H9 (cell line): ENCODE data around the gene MAP3K7CL. TPM values are rescaled to one million over a fixed set of nuclear protein-coding genes. Genes with fewer than 3 reads are reported as not detected.

Experiments
- DNase-seq: peaks from one replicate; pipeline ENCODE4 v3.0.0-alpha.2; 2017
- H2AFZ ChIP-seq: one replicate; pipeline ENCODE4 v1.6.1; 2013; ENCODE audit warnings: mild to moderate bottlenecking, low read length, control low read depth, moderate library complexity
- H2AK5ac ChIP-seq: 2 replicates; pipeline ENCODE4 v1.6.1; 2013; ENCODE audit warnings: low read length, control low read depth, mixed read lengths; ENCODE audit not compliant: insufficient read length
- H2BK120ac ChIP-seq: one replicate; pipeline ENCODE4 v1.6.1; 2013; ENCODE audit warnings: low read depth, mild to moderate bottlenecking, low read length, control low read depth, inconsistent platforms; ENCODE audit not compliant: poor library complexity, severe bottlenecking
- H2BK12ac ChIP-seq: 2 replicates; pipeline ENCODE4 v1.6.1; 2013; ENCODE audit warnings: low read length, control low read depth, mixed read lengths, low read depth; ENCODE audit not compliant: insufficient read length
- H2BK15ac ChIP-seq: 2 replicates; pipeline ENCODE4 v1.6.1; 2013; ENCODE audit warnings: low read depth, low read length, control low read depth
- H2BK20ac ChIP-seq: one replicate; pipeline ENCODE4 v1.6.1; 2013; ENCODE audit warnings: low read depth, mild to moderate bottlenecking, low read length, control low read depth, inconsistent platforms; ENCODE audit not compliant: poor library complexity, severe bottlenecking
- H2BK5ac ChIP-seq: 2 replicates; pipeline ENCODE4 v1.6.1; 2013; ENCODE audit warnings: low read length, control low read depth, mixed read lengths; ENCODE audit not compliant: insufficient read length
- H3K14ac ChIP-seq: 2 replicates; pipeline ENCODE4 v1.6.1; 2013; ENCODE audit warnings: low read length, control low read depth; ENCODE audit not compliant: insufficient read depth
- H3K18ac ChIP-seq: 2 replicates; pipeline ENCODE4 v1.6.1; 2013; ENCODE audit warnings: low read depth, mild to moderate bottlenecking, mixed read lengths, low read length, control low read depth; ENCODE audit not compliant: insufficient read length
- H3K23ac ChIP-seq: 2 replicates; pipeline ENCODE4 v1.6.1; 2013; ENCODE audit warnings: low read length, control low read depth, mixed read lengths, low read depth; ENCODE audit not compliant: insufficient read length
- H3K23me2 ChIP-seq: 2 replicates; pipeline ENCODE4 v1.6.1; 2013; ENCODE audit warnings: low read depth, mild to moderate bottlenecking, mixed read lengths, low read length, control low read depth; ENCODE audit not compliant: insufficient read length, poor library complexity, severe bottlenecking
- H3K27ac ChIP-seq: 2 replicates; pipeline ENCODE4 v1.5.1; 2013; ENCODE audit warnings: low read length, control low read depth, mixed read lengths, low read depth; ENCODE audit not compliant: insufficient read length
- H3K27me3 ChIP-seq: 2 replicates; pipeline ENCODE4 v1.6.1; 2013; ENCODE audit warnings: low read length, control low read depth, inconsistent platforms; ENCODE audit not compliant: insufficient read depth
- H3K4ac ChIP-seq: 2 replicates; pipeline ENCODE4 v1.6.1; 2013; ENCODE audit warnings: low read depth, mild to moderate bottlenecking, control low read depth, inconsistent platforms, low read length, moderate library complexity
- H3K4me1 ChIP-seq: 2 replicates; pipeline ENCODE4 v1.6.1; 2013; ENCODE audit warnings: low read length, control low read depth, inconsistent platforms; ENCODE audit not compliant: insufficient read depth
- H3K4me2 ChIP-seq: 2 replicates; pipeline ENCODE4 v1.6.1; 2013; ENCODE audit warnings: low read length, control low read depth, mixed read lengths; ENCODE audit not compliant: insufficient read length, insufficient read depth
- H3K56ac ChIP-seq: 2 replicates; pipeline ENCODE4 v1.6.1; 2013; ENCODE audit warnings: low read depth, mild to moderate bottlenecking, mixed read lengths, low read length, control low read depth; ENCODE audit not compliant: insufficient read length
- H3K79me1 ChIP-seq: 2 replicates; pipeline ENCODE4 v1.6.1; 2013; ENCODE audit warnings: low read depth, mild to moderate bottlenecking, moderate library complexity, low read length, control low read depth, inconsistent platforms; ENCODE audit not compliant: insufficient read depth, poor library complexity, severe bottlenecking
- H3K79me2 ChIP-seq: 2 replicates; pipeline ENCODE4 v1.6.1; 2013; ENCODE audit warnings: low read length, control low read depth, inconsistent platforms; ENCODE audit not compliant: insufficient read depth
- H3K9ac ChIP-seq: 2 replicates; pipeline ENCODE4 v1.6.1; 2013; ENCODE audit warnings: low read length, control low read depth, mixed read lengths; ENCODE audit not compliant: insufficient read length; ENCODE audit errors: extremely low read depth
- H3K9me3 ChIP-seq: one replicate; pipeline ENCODE4 v1.6.1; 2013; ENCODE audit warnings: low read depth, low read length, inconsistent platforms; ENCODE audit not compliant: control insufficient read depth
- H3T11ph ChIP-seq: one replicate; pipeline ENCODE4 v1.6.1; 2013; ENCODE audit warnings: mild to moderate bottlenecking, low read length, control low read depth, inconsistent platforms
- H4K20me1 ChIP-seq: one replicate; pipeline ENCODE4 v1.6.1; 2013; ENCODE audit not compliant: control insufficient read depth, insufficient read length, insufficient read depth
- H4K5ac ChIP-seq: 2 replicates; pipeline ENCODE4 v1.6.1; 2013; ENCODE audit warnings: low read depth, mild to moderate bottlenecking, mixed read lengths, low read length, control low read depth; ENCODE audit not compliant: insufficient read length
- H4K8ac ChIP-seq: replicated peaks from 2 replicates; pipeline ENCODE4 v1.6.1; 2013; ENCODE audit warnings: low read length, control low read depth, mixed read lengths, low read depth; ENCODE audit not compliant: insufficient read length
- H4K91ac ChIP-seq: 2 replicates; pipeline ENCODE4 v1.6.1; 2013; ENCODE audit warnings: low read depth, mild to moderate bottlenecking, moderate library complexity, mixed read lengths, low read length, control low read depth; ENCODE audit not compliant: insufficient read length
- H3K27ac Mint-ChIP-seq, 3 experiments: 2 replicates in 2 of 3; 3 replicates in 1 of 3; pipeline ENCODE4 v1.8.0; 2020 to 2021; ENCODE audit warnings: mixed read lengths in 3 of 3, mild to moderate bottlenecking in 1 of 3, moderate library complexity in 1 of 3
- H3K27me3 Mint-ChIP-seq: 2 replicates; pipeline ENCODE4 v1.8.0; 2021; ENCODE audit warnings: low read depth, mild to moderate bottlenecking, moderate library complexity, mixed read lengths
- H3K36me3 Mint-ChIP-seq, 3 experiments: 2 replicates in 2 of 3; 3 replicates in 1 of 3; pipeline ENCODE4 v1.8.0; 2020 to 2021; ENCODE audit warnings: low read depth in 3 of 3, mixed read lengths in 3 of 3; ENCODE audit not compliant: insufficient read depth in 1 of 3
- H3K4me1 Mint-ChIP-seq, 2 experiments: 2 replicates each; pipeline ENCODE4 v1.8.0; 2020; ENCODE audit warnings: mixed read lengths in 2 of 2
- H3K4me3 Mint-ChIP-seq, 2 experiments: 2 replicates in 1 of 2; 3 replicates in 1 of 2; pipeline ENCODE4 v1.8.0; 2020 to 2021; ENCODE audit warnings: mild to moderate bottlenecking in 2 of 2, mixed read lengths in 2 of 2, moderate library complexity in 1 of 2
- H3K9me3 Mint-ChIP-seq, 2 experiments: 2 replicates in 1 of 2; 3 replicates in 1 of 2; pipeline ENCODE4 v1.8.0; 2020; ENCODE audit warnings: mild to moderate bottlenecking in 2 of 2, mixed read lengths in 2 of 2, moderate library complexity in 1 of 2
- WGBS: extraction: QIAGEN DNeasy Blood & Tissue Kit; methylation state at CpG from one replicate; pipeline ENCODE4 v1.1.7; 2013; ENCODE audit warnings: missing lambda C conversion rate, low lambda C conversion rate, mixed read lengths; ENCODE audit not compliant: insufficient read length; ENCODE audit errors: extremely low coverage; 5-methylcytosine and 5-hydroxymethylcytosine counted together
- total RNA-seq: library from RNA; stranded (reverse); gene quantifications from 2 replicates; pipeline ENCODE4 v1.2.1, GENCODE V29; 2021
- TF ChIP-seq, protein P1 (sequence below): fragments of 200-600 bp; sonication (generic); conservative IDR thresholded peaks from 3 replicates; pipeline ENCODE4 v1.8.0; 2021; ENCODE audit warnings: antibody characterized with exemption, mild to moderate bottlenecking

MAP3K7CL gene
- total RNA-seq, 1 experiment from 2014 or later = not detected

DNA sequence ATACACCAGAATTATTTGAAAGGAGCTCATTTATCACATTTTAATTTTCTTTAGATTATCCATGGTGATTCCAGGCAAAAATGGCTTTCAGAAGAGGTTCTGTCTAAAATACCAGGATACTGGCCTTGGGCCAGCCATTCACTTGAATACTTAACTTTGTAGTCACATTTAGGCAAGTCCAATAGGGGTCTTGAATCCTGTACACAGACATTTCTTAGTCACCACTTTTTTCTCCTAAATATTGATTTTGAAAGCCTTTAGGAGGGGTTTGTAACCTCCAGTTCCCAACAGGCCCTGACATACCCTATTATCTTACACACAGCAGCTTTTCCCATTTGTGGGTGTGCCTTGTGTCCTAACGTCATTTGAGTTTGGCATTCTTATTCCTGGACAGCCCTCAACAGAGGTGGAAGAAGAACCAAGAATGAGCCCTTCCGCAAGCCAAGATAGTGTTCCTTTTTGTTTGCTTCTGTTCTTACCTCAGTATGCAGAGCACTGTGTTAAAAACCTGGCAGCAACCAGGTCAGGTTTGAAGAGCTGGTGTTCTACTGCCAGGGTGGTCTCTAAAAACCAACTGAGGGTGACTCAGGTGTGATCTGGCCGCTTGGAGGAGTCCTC lies 19.5 kb downstream of the MAP3K7CL start:
- Histone ChIP-seq H4K5ac (no peak overlapping the region), H2BK15ac (no peak overlapping the region), H3K4ac (no peak overlapping the region), H2BK5ac (no peak overlapping the region), H2AFZ (no peak overlapping the region), H3K79me1 (no peaks in the 10 kb centered on the region), H3K14ac (no peak overlapping the region), H3K23ac (no peak overlapping the region), H4K91ac (no peak overlapping the region), H4K20me1 (no peaks in the 10 kb centered on the region), H3T11ph (no peak overlapping the region), H3K79me2 (no peaks in the 10 kb centered on the region), H3K56ac (no peak overlapping the region), H3K4me1 (no peaks in the 10 kb centered on the region), H3K27ac (no peak overlapping the region), H2BK12ac (no peak overlapping the region), H3K18ac (no peak overlapping the region), H3K4me2 (no peak overlapping the region), H3K9ac (no peak overlapping the region), H2BK120ac (no peak overlapping the region), H2AK5ac (no peak overlapping the region), H3K27me3 (no peaks in the 10 kb centered on the region), H3K9me3 (no peaks in the 10 kb centered on the region), H3K23me2 (no peaks in the 10 kb centered on the region), H4K8ac (no peak overlapping the region), H2BK20ac (no peak overlapping the region)
- Mint-ChIP-seq H3K27me3 (peaks cover 12% of the 10 kb centered on the region), H3K4me3 (no peak overlapping the region; a peak in 1 of 5 replicates), H3K36me3 (no peaks in the 10 kb centered on the region), H3K9me3 (no peaks in the 10 kb centered on the region), H3K4me1 (no peaks in the 10 kb centered on the region), H3K27ac (no peak overlapping the region)
- TF ChIP-seq, protein P1, sequence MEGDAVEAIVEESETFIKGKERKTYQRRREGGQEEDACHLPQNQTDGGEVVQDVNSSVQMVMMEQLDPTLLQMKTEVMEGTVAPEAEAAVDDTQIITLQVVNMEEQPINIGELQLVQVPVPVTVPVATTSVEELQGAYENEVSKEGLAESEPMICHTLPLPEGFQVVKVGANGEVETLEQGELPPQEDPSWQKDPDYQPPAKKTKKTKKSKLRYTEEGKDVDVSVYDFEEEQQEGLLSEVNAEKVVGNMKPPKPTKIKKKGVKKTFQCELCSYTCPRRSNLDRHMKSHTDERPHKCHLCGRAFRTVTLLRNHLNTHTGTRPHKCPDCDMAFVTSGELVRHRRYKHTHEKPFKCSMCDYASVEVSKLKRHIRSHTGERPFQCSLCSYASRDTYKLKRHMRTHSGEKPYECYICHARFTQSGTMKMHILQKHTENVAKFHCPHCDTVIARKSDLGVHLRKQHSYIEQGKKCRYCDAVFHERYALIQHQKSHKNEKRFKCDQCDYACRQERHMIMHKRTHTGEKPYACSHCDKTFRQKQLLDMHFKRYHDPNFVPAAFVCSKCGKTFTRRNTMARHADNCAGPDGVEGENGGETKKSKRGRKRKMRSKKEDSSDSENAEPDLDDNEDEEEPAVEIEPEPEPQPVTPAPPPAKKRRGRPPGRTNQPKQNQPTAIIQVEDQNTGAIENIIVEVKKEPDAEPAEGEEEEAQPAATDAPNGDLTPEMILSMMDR = no peak
- DNase-seq = no peak
- WGBS = no CpG with 5 or more reads among the region's 3 CpGs
